NCI-H446 (cell line): Measurements from ENCODE around the gene LCORL.
"Not testable (repeated sequence)": the region's sequence is repeated elsewhere in the genome, so short reads cannot be mapped to it uniquely, and the experiment has no call there.

Experiments used
- DNase-seq, 2 experiments: peaks; one replicate each; lab custom pipeline; 2025; lab: John Stamatoyannopoulos, UW

Gene LCORL

GRCh38 chr4:17851959-17852358 is 169.6 kb downstream of the LCORL start:
- DNase-seq: no peak

DNA sequence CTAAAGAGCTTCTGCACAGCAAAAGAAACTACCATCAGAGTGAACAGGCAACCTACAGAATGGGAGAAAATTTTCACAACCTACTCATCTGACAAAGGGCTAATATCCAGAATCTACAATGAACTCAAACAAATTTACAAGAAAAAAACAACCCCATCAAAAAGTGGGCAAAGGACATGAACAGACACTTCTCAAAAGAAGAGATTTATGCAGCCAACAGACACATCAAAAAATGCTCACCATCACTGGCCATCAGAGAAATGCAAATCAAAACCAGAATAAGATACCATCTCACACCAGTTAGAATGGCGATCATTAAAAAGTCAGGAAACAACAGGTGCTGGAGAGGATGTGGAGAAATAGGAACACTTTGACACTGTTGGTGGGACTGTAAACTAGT is 171.3 kb downstream of the LCORL start:
- not testable (repeated sequence) for DNase-seq

GRCh38 chr4:17846266-17846665 is 175.3 kb downstream of the LCORL start:
- no peak for DNase-seq

GRCh38 chr4:17823871-17824669 is 197.5 kb downstream of the LCORL start:
- DNase-seq: no peak

DNA sequence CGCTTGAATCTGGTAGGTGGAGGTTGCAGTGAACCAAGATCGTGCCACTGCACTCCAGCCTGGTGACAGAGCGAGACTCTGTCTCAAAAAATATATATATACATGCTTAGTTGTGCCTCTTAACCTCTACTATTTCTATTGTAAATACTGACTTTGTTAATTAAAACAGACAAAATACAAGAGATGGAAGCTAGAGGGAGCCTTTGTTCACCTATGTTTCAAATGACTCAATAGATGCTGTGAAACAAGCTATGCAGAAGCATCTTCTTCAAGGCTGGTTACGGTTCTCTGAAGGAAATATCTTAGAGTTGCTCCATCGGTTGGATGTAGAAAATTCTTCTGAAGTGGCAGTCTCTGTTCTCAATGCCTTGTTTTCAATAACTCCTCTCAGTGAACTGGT is 204.5 kb downstream of the LCORL start:
- DNase-seq: peak in 1 of 2 experiments; percentile 40

GRCh38 chr4:17816142-17816541 is 205.4 kb downstream of the LCORL start:
- DNase-seq: no peak

DNA sequence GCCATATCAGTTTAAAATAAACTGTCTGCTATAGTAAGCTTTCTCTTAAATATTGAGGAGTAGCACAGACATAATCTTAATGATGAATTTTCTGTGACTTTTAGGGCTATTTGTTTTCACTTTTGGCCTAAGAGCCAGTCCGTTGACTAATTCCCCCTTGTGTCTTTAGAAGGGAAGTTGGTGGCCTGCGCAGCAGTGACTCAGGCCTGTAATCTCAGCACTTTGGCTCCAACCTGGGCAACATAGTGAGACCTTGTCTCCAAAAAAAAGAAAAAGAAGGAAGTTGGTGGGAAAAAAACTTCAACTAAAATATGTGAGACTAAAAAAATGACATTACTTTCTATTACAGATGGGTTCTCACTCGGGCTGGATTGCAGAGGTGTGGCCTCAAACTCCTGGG is 207.4 kb downstream of the LCORL start:
- no peak for DNase-seq

GRCh38 chr4:17812801-17813200 is 208.8 kb downstream of the LCORL start:
- DNase-seq: no peak

DNA sequence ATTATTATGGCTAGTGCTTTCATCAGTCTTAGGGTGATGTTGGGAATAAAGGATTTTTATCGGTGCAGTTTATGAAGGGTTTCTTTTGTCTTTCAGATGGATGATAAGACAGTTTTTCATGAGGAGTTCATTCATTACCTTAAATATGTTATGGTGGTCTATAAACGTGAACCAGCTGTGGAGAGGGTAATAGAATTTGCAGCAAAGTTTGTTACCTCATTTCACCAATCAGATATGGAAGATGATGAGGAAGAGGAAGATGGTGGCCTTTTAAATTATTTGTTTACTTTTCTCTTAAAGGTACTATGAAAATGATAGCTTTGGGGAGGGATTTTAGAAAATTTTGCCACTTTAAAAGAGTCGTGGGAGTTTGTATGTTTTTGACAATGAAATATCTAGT is 209.4 kb downstream of the LCORL start:
- no peak for DNase-seq

- peak in 1 of 2 experiments; percentile 28 for DNase-seq
Observed at GRCh38 chr4:17811078-17811603, 210.4 kb downstream of the LCORL start.

DNA sequence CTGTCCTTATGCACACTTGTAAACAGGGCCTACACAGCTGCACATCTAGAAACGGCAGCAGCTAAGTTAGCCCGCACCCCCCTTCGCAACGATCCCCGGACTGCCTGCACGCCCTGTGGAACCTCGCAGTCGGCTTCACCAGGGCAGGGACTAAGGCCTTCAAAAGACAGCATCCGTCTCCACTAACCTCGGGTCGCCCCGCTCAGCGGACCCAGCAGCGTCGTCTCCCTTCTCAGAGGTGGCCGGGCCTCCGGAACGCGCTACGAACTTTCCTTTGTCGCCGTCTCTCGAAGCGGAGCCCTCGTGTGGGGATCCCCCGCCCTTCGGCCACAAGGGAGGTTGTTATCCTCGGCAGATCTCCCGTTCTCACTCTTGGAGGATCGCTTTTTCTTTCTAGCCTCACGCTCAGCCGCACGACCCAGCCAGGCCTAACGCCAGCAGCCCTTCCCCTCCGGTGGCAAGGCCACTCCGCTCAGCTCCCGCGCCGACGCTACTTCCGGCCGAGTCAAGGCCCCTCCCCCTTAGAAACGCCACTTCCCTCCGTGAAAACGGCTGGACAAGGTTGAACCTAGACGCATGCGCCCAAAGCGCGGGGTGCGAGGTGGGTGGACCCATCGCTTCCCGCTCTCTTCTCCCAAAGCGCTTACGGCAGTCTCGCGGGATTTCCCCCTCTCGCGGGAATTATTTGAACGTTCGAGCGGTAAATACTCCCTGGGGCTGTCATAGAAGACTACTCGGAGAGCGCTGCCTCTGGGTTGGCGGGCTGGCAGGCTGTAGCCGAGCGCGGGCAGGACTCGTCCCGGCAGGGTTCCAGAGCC is 211.1 kb downstream of the LCORL start, which contains the start of the genes DCAF16 and NCAPG:
Gene DCAF16, minus strand, starts transcription at position 498 of the 818 bp plus-strand sequence. CDS start 6,616 bp downstream, outside the sequence.
Gene NCAPG, plus strand, starts transcription at position 720 of the 818 bp plus-strand sequence. CDS start 99 bp downstream, outside the sequence.
- DNase-seq: peak; percentile 94 to 97

DNA sequence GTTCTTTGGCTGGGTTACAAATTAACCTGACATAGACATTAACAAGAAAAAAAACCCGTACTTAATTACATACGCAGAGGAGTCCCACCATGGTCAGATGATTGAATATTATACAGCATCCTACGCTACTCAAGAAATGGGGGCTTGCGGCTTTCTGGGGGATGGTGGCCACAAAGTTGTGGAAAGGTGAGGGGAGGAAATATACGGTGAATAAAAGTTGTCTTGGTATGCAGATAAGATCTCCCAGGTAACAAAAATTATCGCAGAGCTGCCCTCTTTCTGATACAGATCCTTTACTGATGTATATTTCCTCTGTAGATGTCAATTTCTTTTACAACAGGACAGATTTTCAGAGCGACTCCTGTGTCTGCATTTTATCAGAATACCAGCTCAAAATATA is 211.9 kb downstream of the LCORL start:
- DNase-seq: no peak

- no peak for DNase-seq
Observed at GRCh38 chr4:17807446-17807845, 214.1 kb downstream of the LCORL start.

GRCh38 chr4:17805580-17806155 is 215.9 kb downstream of the LCORL start:
- no peak for DNase-seq

DNA sequence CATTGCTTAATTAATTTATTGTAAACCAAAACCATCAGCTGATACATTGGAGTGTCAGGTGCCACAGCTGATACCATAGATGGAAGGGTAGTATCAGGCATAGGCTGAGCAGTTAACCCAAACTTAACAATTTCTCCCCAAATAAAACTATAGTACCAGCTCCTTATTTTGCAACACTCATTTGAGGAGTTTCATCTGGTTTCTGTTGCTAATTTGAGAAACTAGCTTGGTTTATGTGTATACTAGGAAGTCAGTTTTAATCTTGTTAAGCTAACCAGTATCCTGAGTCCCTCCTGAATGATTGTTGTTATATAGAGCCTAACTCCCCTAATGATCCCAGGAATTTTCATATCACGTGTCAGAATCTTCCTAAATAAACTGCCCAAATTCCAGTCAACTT is 223.7 kb downstream of the LCORL start:
- DNase-seq: no peak

- no peak for DNase-seq
Observed at GRCh38 chr4:17794730-17795129, 226.8 kb downstream of the LCORL start.
